Fibroblast of lung (primary cell): ENCODE data around the gene APOC4. TPM values are rescaled to one million over a fixed set of nuclear protein-coding genes. Genes with fewer than 3 reads are reported as not detected.

Experiments used
- polyA plus RNA-seq, 2 donors: library from polyadenylated mRNA; depleted of rRNA in 1 of 2; stranded (reverse) in 1 of 2; unstranded in 1 of 2; fragments of >200 nt; gene quantifications; 2 replicates each; pipeline ENCODE4 v1.2.1, GENCODE V29; 2011 to 2012; ENCODE audit warnings: missing spikeins in 1 of 2
- total RNA-seq: library from RNA; depleted of rRNA; stranded (reverse); fragments of >200 nt; gene quantifications from 2 replicates; pipeline ENCODE4 v1.2.1, GENCODE V29; 2014

Gene APOC4
- total and polyA plus RNA-seq, 2 donors (not counting 1 experiment from before 2014, with no cell fraction given): not detected

Other genes starting within 250 kb of the APOC4 start
- gene CEACAM16, start 243.1 kb upstream of the APOC4 start, total RNA-seq: under 0.01 TPM in 1 of 2 replicates, not detected in the other
- not detected in 2 replicates for gene CEACAM16, start 243.1 kb upstream of the APOC4 start, polyA plus RNA-seq
- 10.8 and 20.6 TPM in 2 replicates for gene BCL3, start 193.5 kb upstream of the APOC4 start, total RNA-seq
- gene BCL3, start 193.5 kb upstream of the APOC4 start, polyA plus RNA-seq: 6.8 and 10.7 TPM in 2 replicates
- under 0.01 and 0.33 TPM in 2 replicates for gene CBLC, start 164.3 kb upstream of the APOC4 start, total RNA-seq
- gene CBLC, start 164.3 kb upstream of the APOC4 start, polyA plus RNA-seq: 0.06 TPM in 1 of 2 replicates, not detected in the other
- 20.3 and 29.0 TPM in 2 replicates for gene BCAM, start 133.1 kb upstream of the APOC4 start, total RNA-seq
- 7.2 and 12.2 TPM in 2 replicates for gene BCAM, start 133.1 kb upstream of the APOC4 start, polyA plus RNA-seq
- gene NECTIN2, start 95.9 kb upstream of the APOC4 start, total RNA-seq: 50.3 and 70.7 TPM in 2 replicates
- gene NECTIN2, start 95.9 kb upstream of the APOC4 start, polyA plus RNA-seq: 59.4 and 77.4 TPM in 2 replicates
- 21.8 and 24.4 TPM in 2 replicates for gene TOMM40, start 51.0 kb upstream of the APOC4 start, total RNA-seq
- gene TOMM40, start 51.0 kb upstream of the APOC4 start, polyA plus RNA-seq: 32.1 and 57.7 TPM in 2 replicates
- gene APOE, start 36.4 kb upstream of the APOC4 start, total RNA-seq: 35.0 and 339 TPM in 2 replicates
- 1.5 and 13.4 TPM in 2 replicates for gene APOE, start 36.4 kb upstream of the APOC4 start, polyA plus RNA-seq
- gene APOC1, start 27.6 kb upstream of the APOC4 start, total RNA-seq: 2.3 and 8.0 TPM in 2 replicates
- gene APOC1, start 27.6 kb upstream of the APOC4 start, polyA plus RNA-seq: 1.3 and 2.6 TPM in 2 replicates
- gene APOC2, start 3.8 kb downstream of the APOC4 start, total RNA-seq: not detected in 2 replicates
- not detected in 2 replicates for gene APOC2, start 3.8 kb downstream of the APOC4 start, polyA plus RNA-seq
- gene CLPTM1, start 13.1 kb downstream of the APOC4 start, total RNA-seq: 34.7 and 46.7 TPM in 2 replicates
- 54.4 and 86.0 TPM in 2 replicates for gene CLPTM1, start 13.1 kb downstream of the APOC4 start, polyA plus RNA-seq
- gene RELB, start 59.2 kb downstream of the APOC4 start, total RNA-seq: 9.2 and 11.7 TPM in 2 replicates
- gene RELB, start 59.2 kb downstream of the APOC4 start, polyA plus RNA-seq: 2.0 and 2.3 TPM in 2 replicates
- gene CLASRP, start 96.8 kb downstream of the APOC4 start, total RNA-seq: 12.1 and 15.7 TPM in 2 replicates
- gene CLASRP, start 96.8 kb downstream of the APOC4 start, polyA plus RNA-seq: 12.1 and 17.9 TPM in 2 replicates
- not detected in 2 replicates for gene ZNF296, start 134.2 kb downstream of the APOC4 start, total RNA-seq
- gene ZNF296, start 134.2 kb downstream of the APOC4 start, polyA plus RNA-seq: 0.03 and 0.08 TPM in 2 replicates
- 12.3 and 15.7 TPM in 2 replicates for gene GEMIN7, start 137.0 kb downstream of the APOC4 start, total RNA-seq
- 18.0 and 19.0 TPM in 2 replicates for gene GEMIN7, start 137.0 kb downstream of the APOC4 start, polyA plus RNA-seq
- 34.4 and 36.0 TPM in 2 replicates for gene PPP1R37, start 150.9 kb downstream of the APOC4 start, total RNA-seq
- 11.3 and 12.3 TPM in 2 replicates for gene PPP1R37, start 150.9 kb downstream of the APOC4 start, polyA plus RNA-seq
- 0.17 and 0.26 TPM in 2 replicates for gene NKPD1, start 218.7 kb downstream of the APOC4 start, total RNA-seq
- 0.01 TPM in 1 of 2 replicates, not detected in the other for gene NKPD1, start 218.7 kb downstream of the APOC4 start, polyA plus RNA-seq
- gene TRAPPC6A, start 236.0 kb downstream of the APOC4 start, total RNA-seq: 15.9 and 20.0 TPM in 2 replicates
- gene TRAPPC6A, start 236.0 kb downstream of the APOC4 start, polyA plus RNA-seq: 4.5 and 9.3 TPM in 2 replicates
- gene BLOC1S3, start 236.5 kb downstream of the APOC4 start, total RNA-seq: 2.6 and 3.8 TPM in 2 replicates
- 5.2 and 5.6 TPM in 2 replicates for gene BLOC1S3, start 236.5 kb downstream of the APOC4 start, polyA plus RNA-seq